Spleen (tissue), 7 donors: ENCODE measurements around the gene WAPL.

Source experiments
- POLR2AphosphoS5 ChIP-seq, 3 donors: sonication (generic); formaldehyde crosslinking; IDR thresholded peaks; one replicate each; pipeline ENCODE4 v1.5.1; 2017; ENCODE audit warnings: antibody characterized with exemption in 3 of 3
- TF ChIP-seq, protein P1 (sequence below), 11 experiments: fragments of 200-600 bp in 7 of 11; fragments of 450-650 bp in 4 of 11; sonication (generic) in 4 of 11; IDR thresholded peaks in 8 of 11; conservative IDR thresholded peaks in 3 of 11; 1 replicate in 7 of 11; 2 replicates in 4 of 11; pipeline versions ENCODE4 v1.4.0 to v1.8.0; 2016 to 2021; ENCODE audit warnings: antibody characterized with exemption in 11 of 11, inconsistent platforms in 4 of 11, mild to moderate bottlenecking in 1 of 11
- donor health status: DM: no; HTN: no; CAD: no; lungs with moderate emphysema.
- donor health status: DM: no; HTN: no; CAD: no.
- donor health status: DM: no; HTN: no; CAD: no.

DNA sequence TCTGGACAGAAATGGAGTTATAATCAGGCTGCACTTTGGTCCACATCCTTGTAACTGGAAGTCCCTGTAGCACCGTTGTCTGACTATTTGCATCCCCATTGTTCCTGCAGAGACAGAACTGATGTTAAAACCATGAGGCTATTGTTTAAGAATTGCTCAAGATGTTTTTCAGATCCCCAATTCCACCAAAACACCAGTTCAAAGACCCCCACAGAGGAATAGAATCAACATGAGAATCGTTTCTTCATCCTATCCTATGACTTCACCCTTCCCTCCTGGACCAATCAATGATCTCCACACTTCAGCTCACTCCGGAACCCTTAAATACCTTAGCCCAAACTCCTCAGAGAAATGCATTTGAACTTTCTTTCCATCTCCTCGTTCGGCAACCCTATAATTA is 97.9 kb downstream of the WAPL start:
- TF ChIP-seq, protein P1, sequence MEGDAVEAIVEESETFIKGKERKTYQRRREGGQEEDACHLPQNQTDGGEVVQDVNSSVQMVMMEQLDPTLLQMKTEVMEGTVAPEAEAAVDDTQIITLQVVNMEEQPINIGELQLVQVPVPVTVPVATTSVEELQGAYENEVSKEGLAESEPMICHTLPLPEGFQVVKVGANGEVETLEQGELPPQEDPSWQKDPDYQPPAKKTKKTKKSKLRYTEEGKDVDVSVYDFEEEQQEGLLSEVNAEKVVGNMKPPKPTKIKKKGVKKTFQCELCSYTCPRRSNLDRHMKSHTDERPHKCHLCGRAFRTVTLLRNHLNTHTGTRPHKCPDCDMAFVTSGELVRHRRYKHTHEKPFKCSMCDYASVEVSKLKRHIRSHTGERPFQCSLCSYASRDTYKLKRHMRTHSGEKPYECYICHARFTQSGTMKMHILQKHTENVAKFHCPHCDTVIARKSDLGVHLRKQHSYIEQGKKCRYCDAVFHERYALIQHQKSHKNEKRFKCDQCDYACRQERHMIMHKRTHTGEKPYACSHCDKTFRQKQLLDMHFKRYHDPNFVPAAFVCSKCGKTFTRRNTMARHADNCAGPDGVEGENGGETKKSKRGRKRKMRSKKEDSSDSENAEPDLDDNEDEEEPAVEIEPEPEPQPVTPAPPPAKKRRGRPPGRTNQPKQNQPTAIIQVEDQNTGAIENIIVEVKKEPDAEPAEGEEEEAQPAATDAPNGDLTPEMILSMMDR (IDR thresholded peaks at IDR 0.05 in 8 of 11, conservative IDR thresholded peaks at IDR 0.05 in 3 of 11): no peak
- no peak for TF ChIP-seq POLR2AphosphoS5 (IDR thresholded peaks at IDR 0.05)
